ENCODE results near the gene CD36.

DNA sequence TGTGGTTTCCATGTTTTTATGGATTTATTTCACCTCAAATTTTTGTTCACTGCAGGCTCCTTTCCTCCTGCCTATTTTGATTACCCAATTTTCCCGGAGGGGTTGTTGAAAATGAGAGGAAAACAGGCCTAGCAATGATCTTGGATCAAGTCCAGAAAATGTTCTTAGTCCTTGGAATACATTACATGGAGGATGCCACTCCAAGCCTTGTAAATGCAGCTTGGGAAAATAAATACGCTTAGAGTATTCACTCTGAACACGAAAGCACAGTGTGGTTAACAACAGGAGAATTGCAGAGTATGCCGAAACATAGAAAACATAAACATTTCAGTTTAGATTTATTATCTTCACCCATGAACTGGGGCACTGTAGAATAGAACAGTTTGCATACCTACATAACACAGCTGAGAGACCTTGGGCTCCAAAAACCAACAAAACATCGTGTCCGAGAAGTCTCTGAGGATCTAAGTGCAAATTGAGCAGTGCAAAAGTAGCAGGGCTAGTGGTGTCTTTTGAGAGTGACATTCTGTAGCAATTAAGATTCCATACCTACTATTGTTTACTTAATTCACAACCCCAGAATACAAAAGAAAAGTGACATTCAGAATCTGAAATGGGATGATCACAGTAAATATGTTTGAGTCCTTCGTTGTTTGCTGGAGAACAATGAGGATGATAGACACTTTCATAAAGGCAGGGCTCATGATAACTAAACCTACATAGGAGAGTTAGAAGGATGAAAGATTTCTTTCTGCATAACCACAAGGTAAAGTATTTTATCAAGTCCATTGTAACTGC lies 7.6 kb upstream of the CD36 start:
- TF ChIP-seq, protein P1, sequence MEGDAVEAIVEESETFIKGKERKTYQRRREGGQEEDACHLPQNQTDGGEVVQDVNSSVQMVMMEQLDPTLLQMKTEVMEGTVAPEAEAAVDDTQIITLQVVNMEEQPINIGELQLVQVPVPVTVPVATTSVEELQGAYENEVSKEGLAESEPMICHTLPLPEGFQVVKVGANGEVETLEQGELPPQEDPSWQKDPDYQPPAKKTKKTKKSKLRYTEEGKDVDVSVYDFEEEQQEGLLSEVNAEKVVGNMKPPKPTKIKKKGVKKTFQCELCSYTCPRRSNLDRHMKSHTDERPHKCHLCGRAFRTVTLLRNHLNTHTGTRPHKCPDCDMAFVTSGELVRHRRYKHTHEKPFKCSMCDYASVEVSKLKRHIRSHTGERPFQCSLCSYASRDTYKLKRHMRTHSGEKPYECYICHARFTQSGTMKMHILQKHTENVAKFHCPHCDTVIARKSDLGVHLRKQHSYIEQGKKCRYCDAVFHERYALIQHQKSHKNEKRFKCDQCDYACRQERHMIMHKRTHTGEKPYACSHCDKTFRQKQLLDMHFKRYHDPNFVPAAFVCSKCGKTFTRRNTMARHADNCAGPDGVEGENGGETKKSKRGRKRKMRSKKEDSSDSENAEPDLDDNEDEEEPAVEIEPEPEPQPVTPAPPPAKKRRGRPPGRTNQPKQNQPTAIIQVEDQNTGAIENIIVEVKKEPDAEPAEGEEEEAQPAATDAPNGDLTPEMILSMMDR (IDR thresholded peaks at IDR 0.05; ENCODE audit: extremely low read depth in 1 of 2, insufficient read depth in 1 of 2, low read depth in 1 of 2, low read length in 2 of 2) = no peak
- TF ChIP-seq POLR2AphosphoS5 (IDR thresholded peaks at IDR 0.05; ENCODE audit: insufficient read depth, low read depth, low read length) = no peak
